G401 (cell line): ENCODE results near the gene RPS15. TPM values are rescaled to one million over a fixed set of nuclear protein-coding genes. Genes with fewer than 3 reads are reported as not detected.

Experiments
- DNase-seq: peaks from one replicate; pipeline ENCODE4 v3.0.0-alpha.2; 2015; ENCODE audit warnings: low spot score
- in situ Hi-C: cut with HindIII; loops from 2 replicates; pipeline ENCODE4 v1.10.0; 2016; ENCODE audit warnings: low sequenced_read_pairs, mixed read lengths
- total RNA-seq: library from RNA; depleted of rRNA; stranded (reverse); fragments of >200 nt; shearing (Covaris generic); gene quantifications from 2 replicates; pipeline ENCODE4 v1.2.3, GENCODE V29; 2014

The RPS15 gene
- total RNA-seq, 1 experiment from 2014 or later = 1,164 TPM

- DNase-seq = no peak
- in situ Hi-C loops = no loop called here
These were observed 9.3 kb downstream of the RPS15 start for GRCh38 chr19:1447504-1447903.

GRCh38 chr19:1447944-1448343 lies 9.7 kb downstream of the RPS15 start:
- in situ Hi-C loops = no loop called here
- no peak for DNase-seq

GRCh38 chr19:1449467-1450442 lies 11.6 kb downstream of the RPS15 start, which contains the start of gene APC2:
APC2 (plus strand) TSS chr19:1450121; CDS start chr19:1453002, 2,881 bp downstream.
- peak; percentile 91 for DNase-seq
- in situ Hi-C loops = no loop called here

GRCh38 chr19:1450735-1451731 lies 12.8 kb downstream of the RPS15 start:
- in situ Hi-C loops = no loop called here
- peak; percentile 63 for DNase-seq

- in situ Hi-C loops = no loop called here
- no peak for DNase-seq
These were observed 14.0 kb downstream of the RPS15 start for GRCh38 chr19:1451916-1452801.

- DNase-seq = no peak
These were observed 14.8 kb downstream of the RPS15 start for GRCh38 chr19:1452802-1453524.

GRCh38 chr19:1453525-1454364 lies 15.5 kb downstream of the RPS15 start:
- in situ Hi-C loops = no loop called here
- no peak for DNase-seq

More at GRCh38 chr19:1452802-1453524, 14.8 kb downstream of the RPS15 start:
- in situ Hi-C loops = no loop called here

GRCh38 chr19:1455002-1455335 lies 16.8 kb downstream of the RPS15 start:
- no peak for DNase-seq
- in situ Hi-C loops = no loop called here

GRCh38 chr19:1455336-1456120 lies 17.3 kb downstream of the RPS15 start:
- in situ Hi-C loops = no loop called here
- DNase-seq = peak; percentile 61

GRCh38 chr19:1456121-1456900 lies 18.1 kb downstream of the RPS15 start:
- in situ Hi-C loops = no loop called here
- no peak for DNase-seq

- in situ Hi-C loops = no loop called here
- DNase-seq = no peak
These were observed 19.0 kb downstream of the RPS15 start for GRCh38 chr19:1457031-1457739.

GRCh38 chr19:1457892-1458291 lies 19.7 kb downstream of the RPS15 start:
- in situ Hi-C loops = no loop called here
- DNase-seq = no peak

- in situ Hi-C loops = no loop called here
- no peak for DNase-seq
These were observed 21.3 kb downstream of the RPS15 start for GRCh38 chr19:1459479-1459878.

- no peak for DNase-seq
- in situ Hi-C loops = no loop called here
These were observed 22.1 kb downstream of the RPS15 start for GRCh38 chr19:1460033-1460995.
